Epithelial cell of proximal tubule (primary cell): ENCODE measurements around the gene TACC3. TPM values are rescaled to one million over a fixed set of nuclear protein-coding genes. Genes with fewer than 3 reads are reported as not detected.

Experiments
- DNase-seq: peaks from one replicate; pipeline ENCODE4 v3.0.0-alpha.2; 2011; ENCODE audit warnings: low read depth
- H3K4me3 ChIP-seq: 2 replicates; pipeline ENCODE4 v1.5.1; 2011; ENCODE audit warnings: low read depth, mild to moderate bottlenecking, low read length
- total RNA-seq: library from RNA; depleted of rRNA; stranded (reverse); fragments of >200 nt; gene quantifications from 2 replicates; pipeline ENCODE4 v1.2.3, GENCODE V29; 2015
- TF ChIP-seq, protein P1 (sequence below): conservative IDR thresholded peaks from 2 replicates; pipeline ENCODE4 v1.5.1; 2012; ENCODE audit warnings: low read depth, mild to moderate bottlenecking, low read length

TACC3 gene
- total RNA-seq, 1 donor from 2014 or later, result 94.4 TPM

DNA sequence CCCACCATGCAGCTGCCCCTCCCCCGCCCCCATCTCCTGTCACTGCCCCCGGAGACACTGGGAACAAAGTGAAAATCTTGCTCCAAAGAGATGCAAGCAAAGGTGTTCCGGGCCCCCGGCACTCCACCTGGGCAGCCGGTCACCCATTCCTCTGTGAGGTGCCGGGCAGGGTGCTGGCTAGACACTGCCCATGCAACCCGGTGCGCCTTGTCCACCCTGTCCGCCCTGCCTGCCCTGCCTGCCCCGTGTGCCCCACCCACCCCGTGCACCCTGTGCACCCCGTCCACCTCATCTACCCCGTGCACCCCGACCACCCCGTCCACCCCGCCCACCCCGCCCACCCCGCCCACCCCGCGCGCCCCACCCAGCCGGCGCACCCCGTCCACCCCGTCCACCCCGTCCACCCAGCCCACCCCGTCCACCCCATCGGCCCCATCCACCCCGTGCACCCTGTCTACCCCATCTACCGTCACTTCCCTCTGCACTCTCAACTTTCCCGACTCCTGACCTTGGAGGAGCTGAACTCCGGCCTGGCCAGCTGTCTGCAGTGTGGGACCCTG is 39.9 kb downstream of the TACC3 start:
- H3K4me3 ChIP-seq, result no peak overlapping the region
- TF ChIP-seq, protein P1, sequence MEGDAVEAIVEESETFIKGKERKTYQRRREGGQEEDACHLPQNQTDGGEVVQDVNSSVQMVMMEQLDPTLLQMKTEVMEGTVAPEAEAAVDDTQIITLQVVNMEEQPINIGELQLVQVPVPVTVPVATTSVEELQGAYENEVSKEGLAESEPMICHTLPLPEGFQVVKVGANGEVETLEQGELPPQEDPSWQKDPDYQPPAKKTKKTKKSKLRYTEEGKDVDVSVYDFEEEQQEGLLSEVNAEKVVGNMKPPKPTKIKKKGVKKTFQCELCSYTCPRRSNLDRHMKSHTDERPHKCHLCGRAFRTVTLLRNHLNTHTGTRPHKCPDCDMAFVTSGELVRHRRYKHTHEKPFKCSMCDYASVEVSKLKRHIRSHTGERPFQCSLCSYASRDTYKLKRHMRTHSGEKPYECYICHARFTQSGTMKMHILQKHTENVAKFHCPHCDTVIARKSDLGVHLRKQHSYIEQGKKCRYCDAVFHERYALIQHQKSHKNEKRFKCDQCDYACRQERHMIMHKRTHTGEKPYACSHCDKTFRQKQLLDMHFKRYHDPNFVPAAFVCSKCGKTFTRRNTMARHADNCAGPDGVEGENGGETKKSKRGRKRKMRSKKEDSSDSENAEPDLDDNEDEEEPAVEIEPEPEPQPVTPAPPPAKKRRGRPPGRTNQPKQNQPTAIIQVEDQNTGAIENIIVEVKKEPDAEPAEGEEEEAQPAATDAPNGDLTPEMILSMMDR, result no peak
- DNase-seq, result no peak

DNA sequence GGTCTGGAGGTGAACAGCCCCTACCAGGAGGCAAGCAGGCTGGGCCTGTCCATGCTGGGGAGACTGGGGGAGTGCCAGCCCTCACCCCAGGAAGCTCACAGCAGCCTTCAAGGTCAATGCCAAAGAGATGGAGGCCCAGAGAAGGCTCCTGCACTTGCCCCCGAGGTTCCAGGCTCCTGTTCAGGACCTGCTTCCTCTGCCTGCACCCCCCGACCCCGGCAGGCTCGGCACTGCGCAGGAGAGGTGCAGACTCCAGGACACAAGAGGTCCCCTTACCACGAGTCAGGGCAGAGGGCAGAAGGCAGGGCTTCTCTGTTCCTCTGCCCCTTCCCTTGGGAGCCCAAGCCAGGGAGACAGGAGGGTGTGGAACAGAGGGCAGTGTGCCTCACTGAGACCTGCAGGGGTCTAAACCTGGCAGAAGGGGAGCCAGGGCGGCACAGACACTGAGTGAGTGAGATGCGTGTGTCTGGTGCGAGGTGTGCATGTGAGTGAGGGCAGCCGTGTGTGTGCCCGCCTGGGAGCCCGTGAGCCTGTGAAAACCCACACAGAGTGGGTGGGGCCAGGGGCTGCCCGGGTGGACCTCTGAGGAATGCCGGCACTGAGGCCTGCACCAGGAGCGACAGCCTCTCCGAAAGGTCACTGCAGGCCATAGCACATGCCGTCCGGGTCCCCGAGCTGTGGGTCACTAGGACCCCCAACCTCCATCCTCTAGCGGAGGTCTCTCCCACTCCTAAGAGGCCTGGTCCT is 41.1 kb downstream of the TACC3 start:
- no peak overlapping the region for H3K4me3 ChIP-seq
- TF ChIP-seq, protein P1, result no peak
- DNase-seq, result no peak

DNA sequence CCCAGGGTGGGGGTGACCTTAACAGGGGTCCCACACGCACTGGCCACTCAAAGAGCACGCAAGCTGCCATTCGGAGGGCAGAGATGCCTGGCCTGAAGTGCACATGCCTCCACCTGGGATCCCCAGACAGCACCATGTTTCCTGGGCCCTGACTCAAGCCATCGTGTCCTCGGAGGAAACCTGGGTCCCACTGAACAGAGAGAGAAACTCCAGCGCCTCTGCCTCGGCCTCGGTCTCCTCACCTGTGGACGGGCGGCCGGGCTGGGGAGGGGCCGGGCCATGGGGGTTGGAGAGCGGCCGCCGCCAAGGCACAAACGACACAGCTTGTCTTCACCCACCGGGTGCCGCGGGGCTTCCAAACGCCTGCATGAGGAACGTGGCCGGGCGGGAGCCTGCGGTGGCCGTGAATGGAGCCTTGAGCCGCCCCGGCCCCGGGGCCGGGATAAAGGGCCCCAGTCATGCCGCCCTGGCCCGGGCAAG is 41.8 kb downstream of the TACC3 start:
- TF ChIP-seq, protein P1, result no peak

DNA sequence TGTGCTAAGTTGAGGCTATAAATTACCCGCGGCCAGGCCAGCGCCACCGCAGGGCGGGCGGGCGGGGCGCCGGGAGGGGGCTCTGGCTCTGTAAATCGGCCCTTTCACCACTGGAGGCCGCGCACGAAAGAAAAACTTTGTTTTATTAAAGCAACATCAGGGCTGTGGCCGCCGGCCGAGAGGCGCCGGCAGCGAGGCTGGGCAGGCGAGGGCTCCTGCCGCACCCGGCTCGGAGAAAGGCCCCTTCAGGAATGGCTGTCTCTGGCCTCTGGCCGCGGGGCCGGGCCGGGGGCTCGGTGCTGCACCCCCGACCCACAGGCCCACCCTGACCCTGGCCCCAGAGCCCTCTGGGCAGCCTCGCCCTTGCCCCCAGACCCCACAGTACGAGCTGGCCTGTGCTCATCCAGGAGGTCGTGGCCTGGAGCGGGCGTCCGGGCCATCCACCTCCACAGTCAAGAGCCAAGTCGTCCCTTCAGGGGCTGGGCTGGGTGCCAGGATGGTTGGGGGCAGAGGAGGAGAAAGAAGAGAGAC is 42.3 kb downstream of the TACC3 start:
- TF ChIP-seq, protein P1, result no peak
- no peak for DNase-seq
- H3K4me3 ChIP-seq, result peak overlapping the region; percentile 15

More for the DNA sequence above, 41.8 kb downstream of the TACC3 start:
- H3K4me3 ChIP-seq, result no peak overlapping the region
- DNase-seq, result no peak

DNA sequence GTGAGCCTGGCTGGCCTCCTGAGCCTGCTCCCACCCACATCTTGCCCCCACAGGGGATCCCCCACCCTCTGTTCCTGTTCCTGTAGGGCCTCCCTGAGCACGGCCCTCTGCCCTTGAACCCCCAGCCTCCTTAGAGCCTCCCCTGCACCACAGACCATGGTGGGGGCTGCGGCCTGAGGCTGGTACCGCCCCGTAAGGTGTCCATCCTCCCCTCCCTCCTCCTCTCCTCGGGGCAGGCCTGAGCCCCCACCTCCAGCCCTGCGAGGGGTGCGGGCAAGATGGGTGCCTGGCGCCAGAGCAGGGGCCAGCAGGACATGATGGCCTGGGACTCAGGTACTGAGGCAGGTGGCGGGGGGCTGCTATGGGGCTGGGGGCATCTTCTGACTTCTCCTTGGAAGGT is 43.3 kb downstream of the TACC3 start:
- TF ChIP-seq, protein P1, result no peak
- no peak for DNase-seq
- H3K4me3 ChIP-seq, result no peak overlapping the region

DNA sequence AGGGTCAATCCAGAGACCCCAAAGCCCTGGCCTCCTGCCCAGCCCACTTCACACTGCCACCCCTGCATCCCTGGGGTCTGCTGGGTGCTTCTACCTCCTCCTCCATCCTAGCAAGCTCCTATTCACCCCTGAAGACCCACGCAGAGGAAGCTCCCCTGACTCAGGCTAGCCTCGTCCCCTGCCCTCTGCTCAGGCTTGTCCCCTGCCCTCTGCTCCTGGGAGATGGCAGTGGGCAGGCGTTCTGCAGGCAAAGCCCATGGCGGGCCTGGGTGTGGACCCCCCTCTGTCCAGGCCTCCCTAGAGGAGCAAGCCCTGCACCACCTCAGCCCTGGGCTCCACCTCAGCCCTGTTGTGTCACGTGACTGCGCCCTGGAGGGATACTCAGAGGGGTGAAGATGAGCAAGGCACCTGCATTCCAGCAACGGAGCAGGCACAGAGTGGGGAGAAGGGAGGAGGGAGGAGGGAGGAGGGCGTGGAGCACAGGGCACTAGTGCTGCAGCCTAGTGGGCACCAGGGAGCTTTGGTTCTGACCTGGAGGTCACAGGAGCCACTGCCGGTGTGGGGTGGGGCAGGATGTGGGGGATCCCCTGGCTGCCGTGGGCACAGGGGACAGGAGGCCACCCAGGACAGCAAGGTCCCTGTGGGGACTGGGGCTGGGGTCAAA is 44.2 kb downstream of the TACC3 start:
- no peak overlapping the region for H3K4me3 ChIP-seq
- TF ChIP-seq, protein P1, result no peak
- DNase-seq, result no peak
